Nephron (organoid): ENCODE results near the gene NOL8.

Experiments
- H3K27ac Mint-ChIP-seq, 3 experiments: 2 replicates each; pipeline ENCODE4 v1.8.0; 2020; ENCODE audit warnings: mixed read lengths in 3 of 3, mild to moderate bottlenecking in 2 of 3, moderate library complexity in 1 of 3
- H3K27me3 Mint-ChIP-seq: 2 replicates; pipeline ENCODE4 v1.8.0; 2021; ENCODE audit warnings: low read depth, mild to moderate bottlenecking, moderate library complexity, mixed read lengths
- H3K36me3 Mint-ChIP-seq: 2 replicates; pipeline ENCODE4 v1.8.0; 2020; ENCODE audit warnings: low read depth, mixed read lengths
- H3K4me1 Mint-ChIP-seq: 2 replicates; pipeline ENCODE4 v1.8.0; 2020; ENCODE audit warnings: mixed read lengths
- H3K4me3 Mint-ChIP-seq, 3 experiments: 2 replicates each; pipeline ENCODE4 v1.8.0; 2020; ENCODE audit warnings: mild to moderate bottlenecking in 3 of 3, mixed read lengths in 3 of 3, moderate library complexity in 2 of 3
- H3K9me3 Mint-ChIP-seq: 2 replicates; pipeline ENCODE4 v1.8.0; 2020; ENCODE audit warnings: mixed read lengths
- CTCF ChIP-seq, 3 experiments: fragments of 200-600 bp; sonication (generic); IDR thresholded peaks; one replicate each; pipeline ENCODE4 v1.5.0; 2021; ENCODE audit warnings: antibody characterized with exemption in 3 of 3; ENCODE audit not compliant: unreplicated experiment in 3 of 3

The NOL8 gene

GRCh38 chr9:92341578-92341977 lies 16.4 kb upstream of the NOL8 start:
- Mint-ChIP-seq H3K27me3 (no peaks in the 10 kb centered on the region), H3K9me3 (no peaks in the 10 kb centered on the region), H3K4me3 (no peak overlapping the region), H3K27ac (peak overlapping the region; percentile 49 to 82 (median 49)), H3K4me1 (peaks cover 9% of the 10 kb centered on the region), H3K36me3 (peaks cover 24% of the 10 kb centered on the region)
- TF ChIP-seq CTCF (IDR thresholded peaks at IDR 0.05; ENCODE audit: unreplicated experiment in 3 of 3), result no peak

GRCh38 chr9:92333282-92333634 lies 8.1 kb upstream of the NOL8 start:
- Mint-ChIP-seq H3K27ac (peak overlapping the region; percentile 94 to 96 (median 96)), H3K4me1 (peaks cover 24% of the 10 kb centered on the region), H3K4me3 (peak overlapping the region; percentile 5 to 49 (median 45)), H3K36me3 (no peaks in the 10 kb centered on the region), H3K9me3 (no peaks in the 10 kb centered on the region), H3K27me3 (no peaks in the 10 kb centered on the region)
- TF ChIP-seq CTCF (IDR thresholded peaks at IDR 0.05; ENCODE audit: unreplicated experiment in 3 of 3), result no peak

- Mint-ChIP-seq H3K36me3 (no peaks in the 10 kb centered on the region), H3K9me3 (no peaks in the 10 kb centered on the region), H3K4me3 (peak overlapping the region in 2 of 3 experiments; percentile 45 to 49), H3K4me1 (peaks cover 29% of the 10 kb centered on the region), H3K27ac (peak overlapping the region; percentile 94 to 96 (median 96)), H3K27me3 (no peaks in the 10 kb centered on the region)
- TF ChIP-seq CTCF (IDR thresholded peaks at IDR 0.05; ENCODE audit: unreplicated experiment in 3 of 3), result no peak
Observed at GRCh38 chr9:92332577-92333281, 7.6 kb upstream of the NOL8 start.

DNA sequence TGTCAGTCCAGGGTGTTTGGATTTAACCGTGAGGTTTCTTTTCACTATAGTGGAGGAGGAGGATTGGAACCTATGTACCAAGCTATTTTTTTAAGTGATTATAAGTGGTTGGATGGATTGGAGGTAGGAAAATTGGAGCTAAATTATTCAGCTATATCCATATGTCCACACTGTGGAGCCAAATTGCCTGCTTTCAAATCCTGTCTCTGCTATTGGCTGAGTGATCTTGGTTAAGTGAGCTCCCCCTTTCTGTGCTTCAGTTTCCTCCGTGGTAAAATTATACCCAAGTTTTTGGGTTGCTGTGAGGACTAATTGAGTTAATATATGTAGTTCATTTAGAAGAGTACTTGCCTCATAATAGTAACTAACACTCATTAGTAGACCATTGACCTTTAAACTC lies 3.1 kb upstream of the NOL8 start:
- Mint-ChIP-seq H3K27ac (peak overlapping the region in 1 of 3 experiments; percentile 64), H3K36me3 (no peaks in the 10 kb centered on the region), H3K4me3 (peak overlapping the region; percentile 1 to 98 (median 95)), H3K9me3 (no peaks in the 10 kb centered on the region), H3K27me3 (no peaks in the 10 kb centered on the region), H3K4me1 (peaks cover 44% of the 10 kb centered on the region)
- TF ChIP-seq CTCF (IDR thresholded peaks at IDR 0.05; ENCODE audit: unreplicated experiment in 3 of 3), result peak; percentile 38 to 44 (median 43)

DNA sequence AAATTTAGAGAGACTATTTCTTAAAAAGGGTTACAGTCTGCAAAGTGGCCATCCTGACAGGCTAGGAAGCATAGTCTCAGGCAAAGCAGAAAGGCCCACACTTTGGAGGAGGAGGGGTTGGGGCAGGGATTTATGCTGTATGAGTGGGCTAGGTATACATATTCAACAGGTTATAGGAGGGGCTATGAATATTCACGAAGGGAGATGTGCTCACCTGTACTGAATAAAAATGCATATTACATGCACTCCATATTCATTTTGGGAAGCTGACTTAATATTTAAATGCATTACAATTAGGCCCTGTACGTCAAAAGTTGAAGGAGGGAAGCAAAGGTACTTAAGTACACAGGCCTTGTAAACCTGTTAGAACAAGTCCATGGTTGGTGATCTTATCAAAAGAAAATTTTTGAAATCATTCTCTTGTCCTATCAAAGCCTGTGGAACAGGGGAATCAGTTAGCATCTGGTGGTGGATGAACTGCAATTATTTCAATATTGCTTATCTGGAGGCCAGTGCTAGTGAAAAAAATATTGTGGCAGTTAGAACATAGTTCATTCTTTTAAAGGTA lies 2.2 kb upstream of the NOL8 start:
- H3K27ac Mint-ChIP-seq, result peak overlapping the region; percentile 64 to 97 (median 97)
- H3K4me3 Mint-ChIP-seq, result peak overlapping the region; percentile 93 to 98 (median 95)
- H3K27me3 Mint-ChIP-seq, result no peaks in the 10 kb centered on the region
- peaks cover 36% of the 10 kb centered on the region for H3K4me1 Mint-ChIP-seq
- peaks cover 4% of the 10 kb centered on the region for H3K36me3 Mint-ChIP-seq
- no peaks in the 10 kb centered on the region for H3K9me3 Mint-ChIP-seq
- no peak for TF ChIP-seq CTCF (IDR thresholded peaks at IDR 0.05; ENCODE audit: unreplicated experiment in 3 of 3)
